Measurements from ENCODE around the gene LGALS7B.
"Not testable (repeated sequence)": the region's sequence is repeated elsewhere in the genome, so short reads cannot be mapped to it uniquely, and the experiment has no call there.

LGALS7B gene

DNA sequence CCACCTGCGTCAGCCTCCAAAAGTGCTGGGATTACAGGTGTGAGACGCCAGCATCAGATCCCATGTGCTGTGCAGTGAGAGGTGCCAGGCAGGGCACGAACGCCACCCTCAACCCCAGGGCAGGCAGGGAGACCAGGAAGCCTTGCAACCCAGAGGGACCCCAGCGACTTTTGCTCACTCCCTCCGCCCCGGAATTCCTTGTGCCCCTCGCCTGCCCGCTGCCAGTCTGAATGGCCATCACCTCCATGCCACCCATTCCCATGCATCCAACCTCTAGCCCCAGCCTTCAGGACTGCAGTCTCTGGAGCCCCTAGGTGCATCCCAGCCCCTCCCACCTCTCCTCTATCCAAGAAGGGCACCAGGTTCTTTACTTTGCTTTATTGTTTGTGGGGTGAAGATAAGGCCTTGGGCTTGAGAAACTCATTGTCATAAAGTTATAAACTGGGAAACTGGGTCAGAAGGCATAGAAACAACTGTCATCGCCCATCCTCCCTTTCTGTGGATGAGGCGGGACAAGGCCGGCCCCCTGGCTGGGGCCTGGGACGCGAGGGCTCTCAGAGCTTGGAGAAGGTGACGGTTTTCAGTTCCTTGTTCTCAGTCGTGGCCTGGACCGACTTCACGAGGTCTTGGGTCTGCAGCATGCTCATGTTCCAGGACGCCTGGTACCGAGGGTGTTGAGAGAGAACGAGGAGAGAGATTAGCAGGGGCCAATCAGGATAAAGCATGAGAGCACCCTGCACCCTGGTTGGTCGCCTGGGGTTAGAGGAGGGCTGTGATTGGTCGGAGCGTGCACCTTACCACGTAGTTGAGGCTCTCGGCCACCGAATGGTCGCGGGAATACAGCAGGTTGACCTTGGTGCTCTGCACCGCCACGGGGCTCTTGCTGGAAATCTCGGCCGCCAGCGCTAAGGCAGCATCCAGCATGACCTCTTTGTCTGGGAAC, 26.3 kb downstream of the LGALS7B start:
- Histone ChIP-seq H3K36me3 (ENCODE audit: control insufficient read depth, insufficient read depth, low read length) (peaks cover 11% of the 10 kb centered on the region), H3K4me3 (replicated peaks; ENCODE audit: low read depth, low read length) (no peak overlapping the region), H3K27me3 (replicated peaks; ENCODE audit: control insufficient read depth, insufficient read depth, low read length) (no peaks in the 10 kb centered on the region)
- no peak for DNase-seq (ENCODE audit: extremely low read depth, insufficient read length)
- TF ChIP-seq, protein P1, sequence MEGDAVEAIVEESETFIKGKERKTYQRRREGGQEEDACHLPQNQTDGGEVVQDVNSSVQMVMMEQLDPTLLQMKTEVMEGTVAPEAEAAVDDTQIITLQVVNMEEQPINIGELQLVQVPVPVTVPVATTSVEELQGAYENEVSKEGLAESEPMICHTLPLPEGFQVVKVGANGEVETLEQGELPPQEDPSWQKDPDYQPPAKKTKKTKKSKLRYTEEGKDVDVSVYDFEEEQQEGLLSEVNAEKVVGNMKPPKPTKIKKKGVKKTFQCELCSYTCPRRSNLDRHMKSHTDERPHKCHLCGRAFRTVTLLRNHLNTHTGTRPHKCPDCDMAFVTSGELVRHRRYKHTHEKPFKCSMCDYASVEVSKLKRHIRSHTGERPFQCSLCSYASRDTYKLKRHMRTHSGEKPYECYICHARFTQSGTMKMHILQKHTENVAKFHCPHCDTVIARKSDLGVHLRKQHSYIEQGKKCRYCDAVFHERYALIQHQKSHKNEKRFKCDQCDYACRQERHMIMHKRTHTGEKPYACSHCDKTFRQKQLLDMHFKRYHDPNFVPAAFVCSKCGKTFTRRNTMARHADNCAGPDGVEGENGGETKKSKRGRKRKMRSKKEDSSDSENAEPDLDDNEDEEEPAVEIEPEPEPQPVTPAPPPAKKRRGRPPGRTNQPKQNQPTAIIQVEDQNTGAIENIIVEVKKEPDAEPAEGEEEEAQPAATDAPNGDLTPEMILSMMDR (IDR thresholded peaks at IDR 0.05; ENCODE audit: insufficient read depth, low read length, poor library complexity, severe bottlenecking) = no peak

DNA sequence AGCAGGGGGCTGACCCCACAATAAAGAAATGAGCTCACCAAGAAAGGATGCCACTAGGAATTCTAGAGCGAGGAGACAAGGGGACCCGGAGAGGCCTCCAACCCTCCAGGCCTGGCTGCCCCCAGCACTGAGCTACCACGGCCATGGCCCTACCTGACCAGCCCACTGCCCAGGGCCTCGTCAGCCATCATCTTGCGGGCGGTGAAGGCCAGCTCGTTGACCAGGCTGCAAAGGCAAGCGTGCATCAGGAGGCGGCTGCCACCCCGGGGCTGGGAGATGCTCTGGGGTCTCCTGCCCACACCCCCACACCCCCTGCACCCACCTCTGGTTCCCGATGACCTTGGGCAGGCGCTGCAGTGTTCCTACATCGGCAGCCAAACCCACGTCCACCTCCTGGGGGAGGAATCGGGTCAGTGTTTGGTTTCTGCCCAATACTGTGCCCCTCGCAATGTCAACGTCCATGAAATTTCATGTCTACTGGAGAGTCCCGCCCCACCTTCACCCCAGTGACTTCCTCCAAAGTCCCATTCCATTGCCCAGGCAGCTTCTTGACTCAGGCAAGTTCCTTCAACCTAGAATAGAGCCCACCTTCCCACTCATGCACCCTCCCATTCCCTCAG, 27.2 kb downstream of the LGALS7B start:
- Histone ChIP-seq H3K36me3 (ENCODE audit: control insufficient read depth, insufficient read depth, low read length) (peaks cover 11% of the 10 kb centered on the region), H3K4me3 (replicated peaks; ENCODE audit: low read depth, low read length) (no peak overlapping the region), H3K27me3 (replicated peaks; ENCODE audit: control insufficient read depth, insufficient read depth, low read length) (no peaks in the 10 kb centered on the region)
- DNase-seq (ENCODE audit: extremely low read depth, insufficient read length) = no peak
- TF ChIP-seq, protein P1 (IDR thresholded peaks at IDR 0.05; ENCODE audit: insufficient read depth, low read length, poor library complexity, severe bottlenecking) = no peak

DNA sequence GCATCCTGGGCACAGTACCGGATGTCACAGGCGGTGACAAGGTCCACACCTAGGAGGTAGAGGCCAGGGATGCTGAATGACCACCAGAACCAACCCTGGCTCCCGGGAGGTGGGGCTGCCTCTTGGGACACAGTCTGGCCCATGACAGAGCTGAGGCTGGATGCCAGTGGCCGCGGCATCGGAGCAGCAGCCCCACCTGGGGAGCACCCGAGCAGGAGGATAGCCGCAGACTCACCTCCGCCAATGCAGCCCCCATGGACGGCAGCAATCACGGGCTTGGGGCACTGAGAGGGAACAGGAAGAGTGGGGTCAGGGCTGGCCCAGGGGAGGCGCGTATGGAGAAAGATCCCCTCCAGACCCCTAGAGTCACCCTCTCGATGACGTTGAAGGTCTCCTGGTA, 28.1 kb downstream of the LGALS7B start:
- Histone ChIP-seq H3K36me3 (ENCODE audit: control insufficient read depth, insufficient read depth, low read length) (peaks cover 11% of the 10 kb centered on the region), H3K4me3 (replicated peaks; ENCODE audit: low read depth, low read length) (no peak overlapping the region), H3K27me3 (replicated peaks; ENCODE audit: control insufficient read depth, insufficient read depth, low read length) (no peaks in the 10 kb centered on the region)
- TF ChIP-seq, protein P1 (IDR thresholded peaks at IDR 0.05; ENCODE audit: insufficient read depth, low read length, poor library complexity, severe bottlenecking) = no peak
- no peak for DNase-seq (ENCODE audit: extremely low read depth, insufficient read length)

DNA sequence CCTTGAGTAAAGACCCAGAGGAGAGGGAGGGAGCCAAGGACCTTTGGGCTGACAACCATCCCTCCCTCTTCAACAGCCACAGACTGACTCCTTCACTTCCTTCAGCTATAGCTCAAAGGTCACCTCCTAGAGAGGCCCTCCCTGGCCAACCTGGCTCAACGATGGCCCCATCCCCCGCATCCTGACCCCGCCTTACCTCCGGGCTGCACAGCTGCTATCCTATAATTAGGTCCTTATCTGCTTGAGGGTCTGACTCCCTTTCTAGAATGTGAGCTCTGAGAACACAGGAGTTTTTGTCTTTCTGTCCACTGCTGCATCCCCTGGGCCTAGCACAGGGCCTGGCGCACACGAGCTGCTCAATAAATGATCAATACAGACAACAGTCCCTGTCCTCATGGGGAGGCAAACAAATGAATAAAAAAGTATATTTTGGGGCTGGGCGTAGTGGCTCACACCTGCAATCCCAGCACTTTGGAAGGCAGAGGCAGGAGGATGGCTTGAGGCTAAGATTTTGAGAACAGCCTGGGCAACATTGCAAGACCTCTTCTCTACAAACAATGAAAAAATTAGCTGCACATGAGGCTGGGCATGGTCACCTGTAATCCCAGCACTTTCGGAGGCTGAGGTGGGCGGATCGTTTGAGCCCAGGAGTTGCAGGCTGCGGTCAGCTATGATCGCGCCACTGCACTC, 30.4 kb downstream of the LGALS7B start:
- H3K4me3 ChIP-seq (replicated peaks; ENCODE audit: low read depth, low read length) = no peak overlapping the region
- TF ChIP-seq, protein P1 (IDR thresholded peaks at IDR 0.05; ENCODE audit: insufficient read depth, low read length, poor library complexity, severe bottlenecking) = no peak
- H3K27me3 ChIP-seq (replicated peaks; ENCODE audit: control insufficient read depth, insufficient read depth, low read length) = no peaks in the 10 kb centered on the region
- DNase-seq (ENCODE audit: extremely low read depth, insufficient read length) = no peak
- peaks cover 11% of the 10 kb centered on the region for H3K36me3 ChIP-seq (ENCODE audit: control insufficient read depth, insufficient read depth, low read length)

DNA sequence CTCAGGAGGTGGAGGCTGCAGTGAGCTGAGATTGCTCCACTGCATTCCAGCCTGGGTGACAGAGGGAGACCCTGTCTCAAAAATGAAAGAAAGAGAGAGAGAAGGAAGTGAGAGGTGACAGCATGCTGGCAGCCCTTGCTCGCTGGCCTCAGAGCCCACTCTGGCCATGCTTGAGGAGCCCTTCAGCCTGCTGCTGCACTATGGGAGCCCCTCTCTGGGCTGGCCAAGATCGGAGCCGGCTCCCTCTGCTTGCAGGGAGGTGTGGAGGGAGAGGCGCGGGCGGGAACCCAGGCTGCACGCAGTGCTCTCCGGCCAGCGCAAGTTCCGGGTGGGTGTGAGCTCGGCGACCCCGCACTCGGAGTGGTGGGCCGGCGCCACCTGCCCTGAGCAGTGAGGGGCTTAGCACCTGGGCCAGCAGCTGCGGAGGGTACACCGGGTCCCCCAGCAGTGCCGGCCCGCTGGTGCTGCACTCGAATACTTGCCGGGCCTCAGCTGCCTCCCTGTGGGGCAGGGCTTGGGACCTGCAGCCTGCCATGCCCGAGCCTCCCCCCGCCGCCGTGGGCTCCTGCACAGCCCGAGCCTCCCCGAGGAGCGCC, 32.3 kb downstream of the LGALS7B start:
- not testable (repeated sequence) for H3K4me3 ChIP-seq (replicated peaks; ENCODE audit: low read depth, low read length); H3K27me3 ChIP-seq (replicated peaks; ENCODE audit: control insufficient read depth, insufficient read depth, low read length); DNase-seq (ENCODE audit: extremely low read depth, insufficient read length)
- peaks cover 11% of the 10 kb centered on the region for H3K36me3 ChIP-seq (ENCODE audit: control insufficient read depth, insufficient read depth, low read length)

DNA sequence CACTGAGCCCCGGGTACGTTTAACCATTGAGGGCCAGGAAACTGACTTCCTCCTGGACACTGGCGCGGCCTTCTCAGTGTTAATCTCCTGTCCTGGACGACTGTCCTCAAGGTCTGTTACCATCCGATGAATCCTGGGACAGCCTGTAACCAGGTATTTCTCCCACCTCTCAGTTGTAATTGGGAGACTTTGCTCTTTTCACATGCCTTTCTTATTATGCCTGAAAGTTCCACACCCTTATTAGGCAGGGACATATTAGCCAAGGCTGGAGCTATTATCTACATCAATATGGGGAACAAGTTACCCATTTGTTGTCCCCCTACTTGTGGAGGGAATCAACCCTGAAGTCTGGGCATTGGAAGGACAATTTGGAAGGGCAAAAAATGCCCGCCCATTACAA, 36.9 kb downstream of the LGALS7B start:
- not testable (repeated sequence) for H3K27me3 ChIP-seq (replicated peaks; ENCODE audit: control insufficient read depth, insufficient read depth, low read length); DNase-seq (ENCODE audit: extremely low read depth, insufficient read length); H3K36me3 ChIP-seq (ENCODE audit: control insufficient read depth, insufficient read depth, low read length); H3K4me3 ChIP-seq (replicated peaks; ENCODE audit: low read depth, low read length)
